Amygdala (tissue), 56 donors: ENCODE data around the gene ACTR8.

Source experiments
- DNase-seq, 56 donors: peaks; one replicate each; lab custom pipeline; 2025; lab: John Stamatoyannopoulos, UW

ACTR8 gene

GRCh38 chr3:53818221-53819162 is 63.5 kb downstream of the ACTR8 start:
- DNase-seq = no peak

- no peak for DNase-seq
Measured at GRCh38 chr3:53817809-53818208, 64.1 kb downstream of the ACTR8 start.

- DNase-seq = no peak
Measured at GRCh38 chr3:53817211-53817610, 64.7 kb downstream of the ACTR8 start.
